DOHH2 (cell line): Measurements from ENCODE around the gene TPRG1L.

ENCODE experiments used
- H3F3A ChIP-seq: fragments of 200-600 bp; sonication (generic), shearing (Covaris generic); 2 replicates; pipeline ENCODE4 v1.6.0; 2016; ENCODE audit warnings: antibody characterized with exemption, mild to moderate bottlenecking; ENCODE audit not compliant: control insufficient read depth, insufficient read depth
- H3K27ac ChIP-seq: fragments of 200-600 bp; sonication (generic); 2 replicates; pipeline ENCODE4 v1.5.1; 2014; ENCODE audit warnings: low read depth, mild to moderate bottlenecking, low read length, moderate library complexity
- H3K27me3 ChIP-seq: fragments of 200-600 bp; sonication (generic); 2 replicates; pipeline ENCODE4 v1.6.1; 2014; ENCODE audit warnings: mild to moderate bottlenecking, low read length, mixed read lengths; ENCODE audit not compliant: control insufficient read depth
- H3K36me3 ChIP-seq: fragments of 200-600 bp; sonication (generic); 2 replicates; pipeline ENCODE4 v1.6.1; 2014; ENCODE audit warnings: mild to moderate bottlenecking, low read length, moderate library complexity, mixed read lengths; ENCODE audit not compliant: control insufficient read depth
- H3K4me1 ChIP-seq: fragments of 200-600 bp; sonication (generic); 2 replicates; pipeline ENCODE4 v1.6.1; 2014; ENCODE audit warnings: mild to moderate bottlenecking, low read length, mixed read lengths; ENCODE audit not compliant: control insufficient read depth
- H3K4me2 ChIP-seq: fragments of 200-600 bp; sonication (generic); 2 replicates; pipeline ENCODE4 v1.6.0; 2014; ENCODE audit warnings: mild to moderate bottlenecking, low read length, moderate library complexity
- H3K4me3 ChIP-seq: fragments of 200-600 bp; sonication (generic); 2 replicates; pipeline ENCODE4 v1.5.1; 2014; ENCODE audit warnings: mild to moderate bottlenecking, low read length, mixed read lengths
- H3K79me2 ChIP-seq: fragments of 200-600 bp; sonication (generic); 2 replicates; pipeline ENCODE4 v1.6.1; 2014; ENCODE audit warnings: mild to moderate bottlenecking, low read length, mixed read lengths; ENCODE audit not compliant: control insufficient read depth
- H3K9me2 ChIP-seq: fragments of 200-600 bp; sonication (generic); replicated peaks from 2 replicates; pipeline ENCODE4 v1.6.1; 2014; ENCODE audit warnings: mild to moderate bottlenecking, low read length, mixed read lengths; ENCODE audit not compliant: control insufficient read depth
- H3K9me3 ChIP-seq: fragments of 200-600 bp; sonication (generic); 2 replicates; pipeline ENCODE4 v1.6.1; 2014; ENCODE audit warnings: antibody characterized with exemption, low read length, mixed read lengths; ENCODE audit not compliant: control insufficient read depth, insufficient read depth
- H4K20me1 ChIP-seq: fragments of 200-600 bp; sonication (generic); 2 replicates; pipeline ENCODE4 v1.6.0; 2014; ENCODE audit warnings: low read depth, mild to moderate bottlenecking, antibody characterized with exemption, low read length, moderate library complexity; ENCODE audit not compliant: control insufficient read depth, insufficient read depth
- CTCF ChIP-seq: fragments of 200-600 bp; sonication (generic); IDR thresholded peaks from one replicate; pipeline ENCODE4 v1.5.1; 2014; ENCODE audit warnings: antibody characterized with exemption, mild to moderate bottlenecking, low read depth, low read length; ENCODE audit not compliant: poor library complexity, severe bottlenecking
- EZH2phosphoT487 ChIP-seq: fragments of 200-600 bp; sonication (generic); IDR thresholded peaks from 2 replicates; pipeline ENCODE4 v1.6.1; 2017; ENCODE audit warnings: borderline replicate concordance, mild to moderate bottlenecking, antibody characterized with exemption, low read length, moderate library complexity, mixed read lengths

Gene TPRG1L

GRCh38 chr1:3668585-3669300, 43.9 kb downstream of the TPRG1L start:
- no peak overlapping the region for H3K4me3 ChIP-seq
- peak overlapping the region; percentile 99; the same call in 1 of the 2 replicates for H3K4me2 ChIP-seq
- H3K9me2 ChIP-seq, result no peaks in the 10 kb centered on the region
- peaks cover 45% of the 10 kb centered on the region for H3K79me2 ChIP-seq
- H3K36me3 ChIP-seq, result no peaks in the 10 kb centered on the region
- H3K27ac ChIP-seq, result no peak overlapping the region
- TF ChIP-seq CTCF (no peak), EZH2phosphoT487 (no peak)
- H4K20me1 ChIP-seq, result no peaks in the 10 kb centered on the region
- peaks cover 74% of the 10 kb centered on the region for H3K4me1 ChIP-seq
- no peaks in the 10 kb centered on the region for H3K27me3 ChIP-seq
- no peaks in the 10 kb centered on the region for H3K9me3 ChIP-seq
- H3F3A ChIP-seq, result peaks cover 28% of the 10 kb centered on the region

GRCh38 chr1:3669421-3669821, 44.6 kb downstream of the TPRG1L start:
- no peak overlapping the region for H3K4me2 ChIP-seq
- no peaks in the 10 kb centered on the region for H3K9me3 ChIP-seq
- H3K27ac ChIP-seq, result no peak overlapping the region
- peaks cover 68% of the 10 kb centered on the region for H3K4me1 ChIP-seq
- H4K20me1 ChIP-seq, result no peaks in the 10 kb centered on the region
- H3K79me2 ChIP-seq, result peaks cover 42% of the 10 kb centered on the region
- H3K36me3 ChIP-seq, result no peaks in the 10 kb centered on the region
- no peaks in the 10 kb centered on the region for H3K27me3 ChIP-seq
- H3F3A ChIP-seq, result peaks cover 21% of the 10 kb centered on the region
- H3K4me3 ChIP-seq, result no peak overlapping the region
- TF ChIP-seq CTCF, result no peak
- no peak for TF ChIP-seq EZH2phosphoT487
- no peaks in the 10 kb centered on the region for H3K9me2 ChIP-seq

GRCh38 chr1:3669971-3670431, 45.2 kb downstream of the TPRG1L start:
- Histone ChIP-seq H3K9me3 (no peaks in the 10 kb centered on the region), H3K27me3 (no peaks in the 10 kb centered on the region), H3K4me1 (peaks cover 62% of the 10 kb centered on the region), H3F3A (peaks cover 16% of the 10 kb centered on the region), H3K4me2 (no peak overlapping the region), H3K27ac (no peak overlapping the region), H3K36me3 (no peaks in the 10 kb centered on the region), H3K9me2 (no peaks in the 10 kb centered on the region), H3K79me2 (peaks cover 42% of the 10 kb centered on the region), H3K4me3 (no peak overlapping the region), H4K20me1 (no peaks in the 10 kb centered on the region)
- TF ChIP-seq CTCF (no peak), EZH2phosphoT487 (no peak)
